H1 (cell line): ENCODE measurements around the gene WWC1.

Experiments used
- EZH2 ChIP-seq: fragments of 200-600 bp; sonication (generic); IDR thresholded peaks from 2 replicates; pipeline ENCODE4 v1.7.1; 2012; ENCODE audit warnings: low read depth, mild to moderate bottlenecking, moderate library complexity, low read length, inconsistent platforms; ENCODE audit not compliant: severe bottlenecking
- POLR2A ChIP-seq, 2 experiments: IDR thresholded peaks; 1 replicate in 1 of 2; 2 replicates in 1 of 2; pipeline ENCODE4 v1.6.1; 2011; ENCODE audit warnings: low read depth in 2 of 2, low read length in 2 of 2, mild to moderate bottlenecking in 2 of 2; ENCODE audit errors: control extremely low read depth in 1 of 2
- TAF1 ChIP-seq: IDR thresholded peaks from 2 replicates; pipeline ENCODE4 v1.6.1; 2011; ENCODE audit warnings: mild to moderate bottlenecking, low read depth, low read length
- TF ChIP-seq, protein P1 (sequence below): IDR thresholded peaks from 2 replicates; pipeline ENCODE4 v1.6.1; 2011; ENCODE audit warnings: low read length, improper control_type of control experiment
- TF ChIP-seq, protein P2 (sequence below), 3 experiments: IDR thresholded peaks; 1 replicate in 2 of 3; 2 replicates in 1 of 3; pipeline versions ENCODE4 v1.5.1 to v1.6.1; 2011; ENCODE audit warnings: low read length in 3 of 3, mild to moderate bottlenecking in 3 of 3, inconsistent platforms in 2 of 3, low read depth in 1 of 3, moderate library complexity in 1 of 3; ENCODE audit not compliant: insufficient read depth in 1 of 3; ENCODE audit errors: control extremely low read depth in 1 of 3
- TF ChIP-seq, protein P3 (sequence below): IDR thresholded peaks from 2 replicates; pipeline ENCODE4 v1.6.1; 2011; ENCODE audit warnings: low read depth, mild to moderate bottlenecking, low read length; ENCODE audit not compliant: insufficient read depth

DNA sequence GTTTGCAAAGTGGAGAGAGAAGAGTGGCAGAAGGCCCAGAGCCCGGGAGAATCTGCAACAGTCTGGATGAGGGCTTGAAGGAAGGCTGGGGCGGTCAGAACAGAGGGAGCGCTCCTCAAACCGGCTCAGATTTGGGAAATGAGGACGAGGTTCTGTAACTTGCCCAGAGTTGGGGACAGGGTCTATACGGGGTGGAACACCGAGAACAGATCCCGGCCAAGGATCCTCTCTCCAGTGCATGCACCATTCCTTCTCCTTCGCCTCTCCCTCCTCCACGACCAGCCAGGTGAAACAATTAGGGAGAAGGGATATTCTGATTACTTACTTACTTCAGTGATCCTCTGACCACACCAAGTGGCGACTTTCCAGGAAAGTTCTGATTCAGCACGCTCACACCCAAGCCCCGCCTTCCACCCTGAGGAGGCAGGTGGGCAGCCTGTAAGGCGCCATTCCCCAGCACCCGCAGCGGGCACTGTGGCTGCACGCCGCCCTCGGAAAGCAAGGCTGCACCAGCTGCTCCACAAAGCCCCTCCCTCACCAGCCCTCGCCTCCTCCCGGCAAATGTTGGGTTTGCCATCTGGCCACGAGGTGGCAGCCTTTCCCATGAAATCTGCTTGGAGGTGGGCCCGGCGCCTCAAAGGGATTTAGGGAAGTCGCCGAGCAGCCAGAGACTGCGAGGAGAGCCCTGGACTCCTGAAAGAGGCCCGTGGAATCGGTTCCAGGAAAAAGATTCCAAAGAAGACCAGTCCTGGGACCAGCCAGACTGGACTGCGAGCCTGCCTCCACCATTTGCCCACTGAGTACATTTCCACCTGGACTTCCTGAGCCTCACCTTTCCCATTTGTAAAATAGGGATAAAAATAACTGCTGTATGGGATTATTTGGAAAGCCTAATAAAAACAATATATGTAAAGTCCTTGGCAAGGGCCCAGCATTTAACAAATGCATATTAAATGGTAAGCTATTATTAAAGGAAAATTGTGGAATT lies 22.2 kb upstream of the WWC1 start:
- TF ChIP-seq EZH2 (no peak), TAF1 (no peak), POLR2A (IDR thresholded peaks at IDR 0.05; ENCODE audit: control extremely low read depth in 1 of 2, low read depth in 2 of 2, low read length in 2 of 2) (peak in 1 of 2 experiments; percentile 50; a peak in 2 of 3 replicates)
- TF ChIP-seq, protein P1, sequence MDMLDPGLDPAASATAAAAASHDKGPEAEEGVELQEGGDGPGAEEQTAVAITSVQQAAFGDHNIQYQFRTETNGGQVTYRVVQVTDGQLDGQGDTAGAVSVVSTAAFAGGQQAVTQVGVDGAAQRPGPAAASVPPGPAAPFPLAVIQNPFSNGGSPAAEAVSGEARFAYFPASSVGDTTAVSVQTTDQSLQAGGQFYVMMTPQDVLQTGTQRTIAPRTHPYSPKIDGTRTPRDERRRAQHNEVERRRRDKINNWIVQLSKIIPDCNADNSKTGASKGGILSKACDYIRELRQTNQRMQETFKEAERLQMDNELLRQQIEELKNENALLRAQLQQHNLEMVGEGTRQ = peak; percentile 1; the same call in 1 of the 2 replicates
- TF ChIP-seq, protein P2, sequence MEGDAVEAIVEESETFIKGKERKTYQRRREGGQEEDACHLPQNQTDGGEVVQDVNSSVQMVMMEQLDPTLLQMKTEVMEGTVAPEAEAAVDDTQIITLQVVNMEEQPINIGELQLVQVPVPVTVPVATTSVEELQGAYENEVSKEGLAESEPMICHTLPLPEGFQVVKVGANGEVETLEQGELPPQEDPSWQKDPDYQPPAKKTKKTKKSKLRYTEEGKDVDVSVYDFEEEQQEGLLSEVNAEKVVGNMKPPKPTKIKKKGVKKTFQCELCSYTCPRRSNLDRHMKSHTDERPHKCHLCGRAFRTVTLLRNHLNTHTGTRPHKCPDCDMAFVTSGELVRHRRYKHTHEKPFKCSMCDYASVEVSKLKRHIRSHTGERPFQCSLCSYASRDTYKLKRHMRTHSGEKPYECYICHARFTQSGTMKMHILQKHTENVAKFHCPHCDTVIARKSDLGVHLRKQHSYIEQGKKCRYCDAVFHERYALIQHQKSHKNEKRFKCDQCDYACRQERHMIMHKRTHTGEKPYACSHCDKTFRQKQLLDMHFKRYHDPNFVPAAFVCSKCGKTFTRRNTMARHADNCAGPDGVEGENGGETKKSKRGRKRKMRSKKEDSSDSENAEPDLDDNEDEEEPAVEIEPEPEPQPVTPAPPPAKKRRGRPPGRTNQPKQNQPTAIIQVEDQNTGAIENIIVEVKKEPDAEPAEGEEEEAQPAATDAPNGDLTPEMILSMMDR (IDR thresholded peaks at IDR 0.05; ENCODE audit: control extremely low read depth in 1 of 3, insufficient read depth in 1 of 3, low read depth in 1 of 3, low read length in 3 of 3) = peak; percentile 94 to 97 (median 94)
- TF ChIP-seq, protein P3, sequence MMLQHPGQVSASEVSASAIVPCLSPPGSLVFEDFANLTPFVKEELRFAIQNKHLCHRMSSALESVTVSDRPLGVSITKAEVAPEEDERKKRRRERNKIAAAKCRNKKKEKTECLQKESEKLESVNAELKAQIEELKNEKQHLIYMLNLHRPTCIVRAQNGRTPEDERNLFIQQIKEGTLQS = no peak
